Panc1 (cell line): Measurements from ENCODE around the gene CNOT1. TPM values are rescaled to one million over a fixed set of nuclear protein-coding genes. Genes with fewer than 3 reads are reported as not detected.
"Not testable (repeated sequence)": the region's sequence is repeated elsewhere in the genome, so short reads cannot be mapped to it uniquely, and the experiment has no call there.

Source experiments
- ATAC-seq: fragments of 200-7000 bp; cut with Tn5 transposase; 2 replicates; pipeline ENCODE4 v1.9.1; 2020; ENCODE audit warnings: mild to moderate bottlenecking, moderate library complexity
- BruUV-seq: library from RNA; stranded (reverse); fragments of 400-500 nt; replicated peaks from 2 replicates; lab custom pipeline; 2021; lab: Mats Ljungman, UMichigan
- CTCF ChIA-PET: fragments of 300-600 bp; sonication (Branson Sonifier 250); formaldehyde crosslinking; loops from one replicate; lab custom pipeline; 2022; ENCODE audit warnings: antibody characterized with exemption; lab: Charles Lee
- POLR2A ChIA-PET: fragments of 300-600 bp; sonication (Branson Sonifier 250); formaldehyde crosslinking; loops from one replicate; lab custom pipeline; 2022; ENCODE audit warnings: antibody characterized with exemption; lab: Charles Lee
- DNase-seq: peaks from one replicate; pipeline ENCODE4 v3.0.0-alpha.2; 2010; ENCODE audit warnings: low read depth, low spot score
- H3K27ac ChIP-seq: 2 replicates; pipeline ENCODE4 v1.5.1; 2011; ENCODE audit warnings: mild to moderate bottlenecking, low read length, inconsistent platforms
- H3K27me3 ChIP-seq: fragments of 200-500 bp; sonication (Bioruptor generic); 2 replicates; pipeline ENCODE4 v1.6.0; 2014; ENCODE audit warnings: low read length, inconsistent platforms; ENCODE audit not compliant: control insufficient read depth, insufficient read depth
- H3K36me3 ChIP-seq: fragments of 200-500 bp; sonication (Bioruptor generic); 2 replicates; pipeline ENCODE4 v1.5.1; 2014; ENCODE audit warnings: inconsistent platforms, mild to moderate bottlenecking, low read length, moderate library complexity; ENCODE audit not compliant: control insufficient read depth, insufficient read depth
- H3K4me1 ChIP-seq: 2 replicates; pipeline ENCODE4 v1.5.1; 2011; ENCODE audit warnings: inconsistent platforms, mild to moderate bottlenecking, low read length, moderate library complexity; ENCODE audit not compliant: control insufficient read depth, insufficient read depth
- H3K4me3 ChIP-seq, 2 experiments: 2 replicates each; pipeline ENCODE4 v1.5.1; 2011 to 2012; ENCODE audit warnings: low read depth in 2 of 2, low read length in 2 of 2, mild to moderate bottlenecking in 2 of 2, inconsistent platforms in 1 of 2, moderate library complexity in 1 of 2
- H3K9me3 ChIP-seq: fragments of 200-500 bp; sonication (Bioruptor generic); 2 replicates; pipeline ENCODE4 v1.5.1; 2014; ENCODE audit warnings: low read depth, mild to moderate bottlenecking, inconsistent platforms, low read length, moderate library complexity; ENCODE audit not compliant: control insufficient read depth, insufficient read depth
- CTCF ChIP-seq: fragments of 450-650 bp; IDR thresholded peaks from 2 replicates; pipeline ENCODE4 v1.5.1; 2017; ENCODE audit warnings: mild to moderate bottlenecking
- POLR2AphosphoS5 ChIP-seq: IDR thresholded peaks from 2 replicates; pipeline ENCODE4 v1.6.1; 2012; ENCODE audit warnings: mild to moderate bottlenecking, low read depth, low read length, moderate library complexity
- REST ChIP-seq, 2 experiments: IDR thresholded peaks; 2 replicates each; pipeline ENCODE4 v1.6.1; 2011 to 2012; ENCODE audit warnings: low read depth in 2 of 2, control low read depth in 1 of 2, low read length in 1 of 2, mild to moderate bottlenecking in 1 of 2, moderate library complexity in 1 of 2; ENCODE audit not compliant: insufficient read depth in 1 of 2
- SIN3A ChIP-seq: IDR thresholded peaks from 2 replicates; pipeline ENCODE4 v1.6.1; 2012; ENCODE audit warnings: low read depth, mild to moderate bottlenecking, low read length, moderate library complexity, borderline replicate concordance; ENCODE audit not compliant: insufficient read depth
- TCF7L2 ChIP-seq: IDR thresholded peaks from 2 replicates; pipeline ENCODE4 v1.6.1; 2011; ENCODE audit warnings: mild to moderate bottlenecking, low read depth, low read length, inconsistent platforms
- in situ Hi-C: cut with HindIII; loops from 2 replicates; pipeline ENCODE4 v1.10.0; 2016; ENCODE audit warnings: low sequenced_read_pairs, low pct_unique_long_range_greater_than_20kb
- intact Hi-C: fragments of 100-400 bp; cut with micrococcal nuclease; formaldehyde crosslinking; loops from one replicate; pipeline ENCODE4 v1.10.0; 2022; ENCODE audit not compliant: unreplicated experiment
- total RNA-seq: library from RNA; stranded (reverse); gene quantifications from one replicate; pipeline ENCODE4 v1.2.1, GENCODE V29; 2021; ENCODE audit not compliant: unreplicated experiment

The CNOT1 gene
- total RNA-seq, 1 experiment from 2014 or later, result 170 TPM

- Histone ChIP-seq H3K27ac (no peak overlapping the region), H3K36me3 (no peaks in the 10 kb centered on the region; the same call in 1 of the 2 replicates), H3K4me1 (no peaks in the 10 kb centered on the region), H3K9me3 (no peaks in the 10 kb centered on the region), H3K27me3 (no peaks in the 10 kb centered on the region), H3K4me3 (no peak overlapping the region)
- no peak for TF ChIP-seq SIN3A
- TF ChIP-seq TCF7L2, result no peak
- TF ChIP-seq REST (IDR thresholded peaks at IDR 0.05; ENCODE audit: insufficient read depth in 1 of 2, low read depth in 2 of 2, low read length in 1 of 2), result no peak
- ChIA-PET POLR2A (no interaction called here), CTCF (no interaction called here)
- intact Hi-C loops, result no loop called here
- in situ Hi-C loops, result no loop called here
- BruUV-seq, result no TSS peak
- DNase-seq (no peak), ATAC-seq (no peak)
Observed at GRCh38 chr16:58614860-58615259, 14.8 kb downstream of the CNOT1 start.

GRCh38 chr16:58614212-58614611 lies 15.4 kb downstream of the CNOT1 start:
- ATAC-seq (no peak), DNase-seq (no peak)
- CTCF ChIA-PET, result no interaction called here
- in situ Hi-C loops, result no loop called here
- POLR2A ChIA-PET, result no interaction called here
- BruUV-seq, result no TSS peak
- H3K27ac ChIP-seq, result no peak overlapping the region
- TF ChIP-seq POLR2AphosphoS5, result no peak
- TF ChIP-seq CTCF, result no peak
- TF ChIP-seq TCF7L2, result no peak
- no peak for TF ChIP-seq SIN3A
- TF ChIP-seq REST (IDR thresholded peaks at IDR 0.05; ENCODE audit: insufficient read depth in 1 of 2, low read depth in 2 of 2, low read length in 1 of 2), result no peak
- no peaks in the 10 kb centered on the region; the same call in 1 of the 2 replicates for H3K36me3 ChIP-seq
- H3K4me1 ChIP-seq, result no peaks in the 10 kb centered on the region
- H3K4me3 ChIP-seq, result no peak overlapping the region
- no peaks in the 10 kb centered on the region for H3K27me3 ChIP-seq
- intact Hi-C loops, result no loop called here
- H3K9me3 ChIP-seq, result no peaks in the 10 kb centered on the region

- H3K36me3 ChIP-seq, H3K4me3 ChIP-seq, CTCF ChIA-PET, DNase-seq, H3K27me3 ChIP-seq, H3K27ac ChIP-seq, H3K4me1 ChIP-seq, BruUV-seq, in situ Hi-C loops, POLR2A ChIA-PET, intact Hi-C loops, ATAC-seq, H3K9me3 ChIP-seq: not testable (repeated sequence)
Observed at GRCh38 chr16:58612965-58613364, 16.7 kb downstream of the CNOT1 start.
